Measurements from ENCODE around the gene TARS2. TPM values are rescaled to one million over a fixed set of nuclear protein-coding genes. Genes with fewer than 3 reads are reported as not detected.
A peak's percentile ranks its signal among the peaks of the same experiment; 100 is the strongest.

TARS2 gene
- total RNA-seq, 2 donors from 2014 or later, result 11.6 to 13.5 TPM

DNA sequence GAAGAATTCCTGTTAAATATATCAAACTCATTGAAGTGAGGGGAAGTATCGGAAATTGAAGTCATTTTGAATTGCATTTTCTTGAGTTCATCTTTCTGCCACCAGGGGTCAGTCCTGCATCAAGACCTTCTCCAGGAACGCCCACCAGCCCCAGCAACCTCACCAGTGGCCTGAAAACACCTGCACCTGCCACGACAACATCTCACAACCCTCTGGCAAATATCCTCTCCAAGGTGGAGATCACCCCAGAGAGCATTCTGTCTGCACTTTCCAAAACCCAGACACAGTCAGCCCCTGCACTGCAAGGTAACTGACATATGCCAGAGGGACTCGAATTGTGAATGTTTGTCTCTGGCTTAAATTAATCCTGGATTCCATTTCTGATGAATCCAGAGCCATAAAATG lies 22.8 kb upstream of the TARS2 start:
- Histone ChIP-seq H3K36me3 (peaks cover 28% of the 10 kb centered on the region), H3K9me3 (no peaks in the 10 kb centered on the region)

DNA sequence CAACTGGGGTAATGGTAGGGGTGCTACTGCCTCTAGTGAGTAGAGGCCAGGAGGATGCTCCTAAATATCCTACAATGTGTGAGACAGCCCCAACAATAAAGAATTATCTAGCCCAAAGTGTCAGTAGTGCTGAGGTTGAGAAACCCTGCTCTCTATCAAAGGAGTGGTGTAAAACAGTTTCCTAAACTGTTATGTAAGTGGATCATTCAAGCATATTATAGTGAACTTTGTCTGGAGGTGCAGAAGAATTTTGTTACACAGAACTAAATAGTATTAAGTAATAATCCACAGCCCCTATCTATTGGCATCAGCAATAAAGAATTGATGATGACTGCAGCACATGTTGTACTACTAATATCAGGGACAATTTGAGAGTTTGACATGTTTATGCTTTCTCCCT lies 20.3 kb upstream of the TARS2 start:
- Histone ChIP-seq H3K4me1 (ENCODE audit: control insufficient read depth in 1 of 2, low read depth in 2 of 2) (peaks cover 0 to 4% of the 10 kb centered on the region in 2 donors), H3K27ac (no peak overlapping the region), H3K9me3 (no peaks in the 10 kb centered on the region), H3K4me3 (no peak overlapping the region), H3K27me3 (replicated peaks; ENCODE audit: insufficient read depth) (no peaks in the 10 kb centered on the region), H3K36me3 (peaks cover 30% of the 10 kb centered on the region)
- no peak for ATAC-seq (ENCODE audit: insufficient number of reproducible peaks, low FRiP score, low read depth)
- no peak for DNase-seq (ENCODE audit: low spot score)
- TF ChIP-seq, protein P1, sequence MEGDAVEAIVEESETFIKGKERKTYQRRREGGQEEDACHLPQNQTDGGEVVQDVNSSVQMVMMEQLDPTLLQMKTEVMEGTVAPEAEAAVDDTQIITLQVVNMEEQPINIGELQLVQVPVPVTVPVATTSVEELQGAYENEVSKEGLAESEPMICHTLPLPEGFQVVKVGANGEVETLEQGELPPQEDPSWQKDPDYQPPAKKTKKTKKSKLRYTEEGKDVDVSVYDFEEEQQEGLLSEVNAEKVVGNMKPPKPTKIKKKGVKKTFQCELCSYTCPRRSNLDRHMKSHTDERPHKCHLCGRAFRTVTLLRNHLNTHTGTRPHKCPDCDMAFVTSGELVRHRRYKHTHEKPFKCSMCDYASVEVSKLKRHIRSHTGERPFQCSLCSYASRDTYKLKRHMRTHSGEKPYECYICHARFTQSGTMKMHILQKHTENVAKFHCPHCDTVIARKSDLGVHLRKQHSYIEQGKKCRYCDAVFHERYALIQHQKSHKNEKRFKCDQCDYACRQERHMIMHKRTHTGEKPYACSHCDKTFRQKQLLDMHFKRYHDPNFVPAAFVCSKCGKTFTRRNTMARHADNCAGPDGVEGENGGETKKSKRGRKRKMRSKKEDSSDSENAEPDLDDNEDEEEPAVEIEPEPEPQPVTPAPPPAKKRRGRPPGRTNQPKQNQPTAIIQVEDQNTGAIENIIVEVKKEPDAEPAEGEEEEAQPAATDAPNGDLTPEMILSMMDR (IDR thresholded peaks at IDR 0.05), result no peak

More for the DNA sequence above, 22.8 kb upstream of the TARS2 start:
- Histone ChIP-seq H3K27ac (no peak overlapping the region), H3K27me3 (replicated peaks; ENCODE audit: insufficient read depth) (no peaks in the 10 kb centered on the region), H3K4me3 (no peak overlapping the region), H3K4me1 (ENCODE audit: control insufficient read depth in 1 of 2, low read depth in 2 of 2) (peaks cover 0 to 2% of the 10 kb centered on the region in 2 donors)
- ATAC-seq (ENCODE audit: insufficient number of reproducible peaks, low FRiP score, low read depth) (no peak), DNase-seq (ENCODE audit: low spot score) (peak; percentile 17)
- TF ChIP-seq, protein P1 (IDR thresholded peaks at IDR 0.05), result peak; percentile 83

GRCh38 chr1:150469291-150469690 lies 17.9 kb upstream of the TARS2 start:
- Histone ChIP-seq H3K27ac (peak overlapping the region in 1 of 2 donors; percentile 13), H3K4me1 (ENCODE audit: control insufficient read depth in 1 of 2, low read depth in 2 of 2) (peaks cover 0 to 4% of the 10 kb centered on the region in 2 donors), H3K27me3 (replicated peaks; ENCODE audit: insufficient read depth) (no peaks in the 10 kb centered on the region), H3K9me3 (no peaks in the 10 kb centered on the region), H3K36me3 (peaks cover 42% of the 10 kb centered on the region), H3K4me3 (no peak overlapping the region)
- TF ChIP-seq, protein P1 (IDR thresholded peaks at IDR 0.05), result no peak
- ATAC-seq (ENCODE audit: insufficient number of reproducible peaks, low FRiP score, low read depth), result no peak
- no peak for DNase-seq (ENCODE audit: low spot score)

- Histone ChIP-seq H3K4me1 (ENCODE audit: control insufficient read depth in 1 of 2, low read depth in 2 of 2) (peaks cover 0 to 4% of the 10 kb centered on the region in 2 donors), H3K27me3 (replicated peaks; ENCODE audit: insufficient read depth) (no peaks in the 10 kb centered on the region), H3K27ac (no peak overlapping the region), H3K36me3 (peaks cover 31% of the 10 kb centered on the region), H3K9me3 (no peaks in the 10 kb centered on the region), H3K4me3 (no peak overlapping the region)
- TF ChIP-seq, protein P1 (IDR thresholded peaks at IDR 0.05), result no peak
- ATAC-seq (ENCODE audit: insufficient number of reproducible peaks, low FRiP score, low read depth), result no peak
- no peak for DNase-seq (ENCODE audit: low spot score)
Measured at GRCh38 chr1:150472601-150473200, 14.5 kb upstream of the TARS2 start.

- no peaks in the 10 kb centered on the region for H3K27me3 ChIP-seq (replicated peaks; ENCODE audit: insufficient read depth)
- no peaks in the 10 kb centered on the region for H3K9me3 ChIP-seq
- DNase-seq (ENCODE audit: low spot score) (no peak), ATAC-seq (ENCODE audit: insufficient number of reproducible peaks, low FRiP score, low read depth) (no peak)
- TF ChIP-seq, protein P1 (IDR thresholded peaks at IDR 0.05), result no peak
- no peak overlapping the region for H3K4me3 ChIP-seq
- peaks cover 29% of the 10 kb centered on the region for H3K36me3 ChIP-seq
- peaks cover 0 to 4% of the 10 kb centered on the region in 2 donors for H3K4me1 ChIP-seq (ENCODE audit: control insufficient read depth in 1 of 2, low read depth in 2 of 2)
- H3K27ac ChIP-seq, result no peak overlapping the region
Measured at GRCh38 chr1:150473659-150474058, 13.6 kb upstream of the TARS2 start.

Data from thoracic aorta (tissue), 2 donors.